Ectodermal cell (in vitro differentiated cells): Measurements from ENCODE around the gene CSTPP1.

ENCODE experiments used
- H3K27ac ChIP-seq: 2 replicates; pipeline ENCODE4 v1.7.0; 2013; ENCODE audit warnings: mild to moderate bottlenecking, low read depth, low read length; ENCODE audit not compliant: insufficient read depth, poor library complexity, severe bottlenecking
- H3K27me3 ChIP-seq: 2 replicates; pipeline ENCODE4 v1.7.0; 2013; ENCODE audit warnings: mild to moderate bottlenecking, low read length; ENCODE audit not compliant: insufficient read depth, control insufficient read depth, poor library complexity, severe bottlenecking
- H3K36me3 ChIP-seq: one replicate; pipeline ENCODE4 v1.7.0; 2013; ENCODE audit warnings: low read length; ENCODE audit not compliant: control insufficient read depth, insufficient read depth
- H3K4me1 ChIP-seq: one replicate; pipeline ENCODE4 v1.7.0; 2013; ENCODE audit warnings: low read length; ENCODE audit not compliant: control insufficient read depth, insufficient read depth
- H3K4me3 ChIP-seq: 2 replicates; pipeline ENCODE4 v1.7.0; 2013; ENCODE audit warnings: low read depth, low read length, control low read depth; ENCODE audit not compliant: insufficient read depth
- H3K9me3 ChIP-seq: 2 replicates; pipeline ENCODE4 v1.7.0; 2013; ENCODE audit warnings: mild to moderate bottlenecking, low read length, moderate library complexity; ENCODE audit not compliant: control insufficient read depth
- WGBS, 2 experiments: methylation state at CpG; one replicate each; pipeline ENCODE4 v1.1.7; 2013; ENCODE audit warnings: missing lambda C conversion rate in 2 of 2; 5-methylcytosine and 5-hydroxymethylcytosine counted together

Gene CSTPP1

GRCh38 chr11:47171856-47172255 is 235.3 kb downstream of the CSTPP1 start:
- Histone ChIP-seq H3K27ac (no peak overlapping the region), H3K27me3 (no peaks in the 10 kb centered on the region), H3K9me3 (no peaks in the 10 kb centered on the region), H3K4me3 (no peak overlapping the region), H3K36me3 (peaks cover 54% of the 10 kb centered on the region), H3K4me1 (peaks cover 5% of the 10 kb centered on the region)
- WGBS, 2 experiments = 88% methylated on average over 8 of the region's 8 CpGs

GRCh38 chr11:47172740-47173336 is 236.3 kb downstream of the CSTPP1 start:
- Histone ChIP-seq H3K4me1 (peaks cover 5% of the 10 kb centered on the region), H3K27me3 (no peaks in the 10 kb centered on the region), H3K9me3 (no peaks in the 10 kb centered on the region), H3K36me3 (peaks cover 44% of the 10 kb centered on the region), H3K4me3 (no peak overlapping the region), H3K27ac (no peak overlapping the region)
- WGBS, 2 experiments = 94% methylated on average over 6 of the region's 6 CpGs

GRCh38 chr11:47175746-47176327 is 239.3 kb downstream of the CSTPP1 start:
- WGBS, 2 experiments = 53 to 54% methylated on average over 14 of the region's 14 CpGs
- peaks cover 5% of the 10 kb centered on the region for H3K4me1 ChIP-seq
- no peak overlapping the region for H3K27ac ChIP-seq
- H3K9me3 ChIP-seq = no peaks in the 10 kb centered on the region
- no peaks in the 10 kb centered on the region for H3K27me3 ChIP-seq
- peak overlapping the region; percentile 100 for H3K4me3 ChIP-seq
- peaks cover 33% of the 10 kb centered on the region for H3K36me3 ChIP-seq

GRCh38 chr11:47176328-47177228 is 240.0 kb downstream of the CSTPP1 start, which contains the start of gene ARFGAP2:
ARFGAP2 (minus strand) TSS chr11:47176879; CDS start chr11:47176853, 26 bp downstream.
- H3K9me3 ChIP-seq = no peaks in the 10 kb centered on the region
- no peaks in the 10 kb centered on the region for H3K27me3 ChIP-seq
- peak within 1 kb of the TSS; percentile 100 for H3K4me3 ChIP-seq
- peaks cover 5% of the 10 kb centered on the region for H3K4me1 ChIP-seq
- H3K36me3 ChIP-seq = peaks cover 28% of the 10 kb centered on the region
- WGBS, 2 experiments = 0% methylated on average over 89 of the region's 89 CpGs
- peak within 1 kb of the TSS; percentile 84 for H3K27ac ChIP-seq

- Histone ChIP-seq H3K27ac (peak overlapping the region; percentile 84), H3K36me3 (peaks cover 20% of the 10 kb centered on the region), H3K4me1 (peaks cover 5% of the 10 kb centered on the region), H3K9me3 (no peaks in the 10 kb centered on the region), H3K27me3 (no peaks in the 10 kb centered on the region), H3K4me3 (peak overlapping the region; percentile 100)
- WGBS, 2 experiments = 11 to 13% methylated on average over 21 of the region's 21 CpGs
These were observed 240.8 kb downstream of the CSTPP1 start for GRCh38 chr11:47177229-47177845.

- no peaks in the 10 kb centered on the region for H3K9me3 ChIP-seq
- WGBS, 2 experiments = 87 to 88% methylated on average over 6 of the region's 6 CpGs
- H3K4me3 ChIP-seq = no peak overlapping the region
- peaks cover 16% of the 10 kb centered on the region for H3K36me3 ChIP-seq
- H3K4me1 ChIP-seq = peaks cover 5% of the 10 kb centered on the region
- peak overlapping the region; percentile 84 for H3K27ac ChIP-seq
- H3K27me3 ChIP-seq = no peaks in the 10 kb centered on the region
These were observed 241.3 kb downstream of the CSTPP1 start for GRCh38 chr11:47177846-47178245.

- no peaks in the 10 kb centered on the region for H3K27me3 ChIP-seq
- H3K36me3 ChIP-seq = peaks cover 11% of the 10 kb centered on the region
- H3K4me3 ChIP-seq = no peak overlapping the region
- H3K9me3 ChIP-seq = no peaks in the 10 kb centered on the region
- H3K4me1 ChIP-seq = peaks cover 5% of the 10 kb centered on the region
- no peak overlapping the region for H3K27ac ChIP-seq
- 90 to 95% methylated on average over 11 of the region's 11 CpGs for WGBS, 2 experiments
These were observed 241.8 kb downstream of the CSTPP1 start for GRCh38 chr11:47178316-47178715.

GRCh38 chr11:47178737-47179654 is 242.4 kb downstream of the CSTPP1 start:
- H3K36me3 ChIP-seq = peaks cover 6% of the 10 kb centered on the region
- 93 to 95% methylated on average over 23 of the region's 23 CpGs for WGBS, 2 experiments
- peaks cover 5% of the 10 kb centered on the region for H3K4me1 ChIP-seq
- no peaks in the 10 kb centered on the region for H3K27me3 ChIP-seq
- H3K4me3 ChIP-seq = no peak overlapping the region
- no peak overlapping the region for H3K27ac ChIP-seq
- H3K9me3 ChIP-seq = no peaks in the 10 kb centered on the region

GRCh38 chr11:47179655-47179991 is 243.1 kb downstream of the CSTPP1 start:
- Histone ChIP-seq H3K4me3 (no peak overlapping the region), H3K27me3 (no peaks in the 10 kb centered on the region), H3K36me3 (peaks cover 5% of the 10 kb centered on the region), H3K9me3 (no peaks in the 10 kb centered on the region), H3K4me1 (peaks cover 9% of the 10 kb centered on the region), H3K27ac (no peak overlapping the region)
- 80 to 95% methylated on average over 1 of the region's 1 CpG for WGBS, 2 experiments
